BJ (cell line): Measurements from ENCODE around the gene THTPA. TPM values are rescaled to one million over a fixed set of nuclear protein-coding genes. Genes with fewer than 3 reads are reported as not detected.

Experiments
- CTCF ChIA-PET: fragments of 350-600 bp; formaldehyde crosslinking; extraction: SDS; loops from one replicate; lab custom pipeline; 2021; ENCODE audit warnings: antibody characterized with exemption, inconsistent platforms; lab: Yijun Ruan, JAX
- POLR2A ChIA-PET: fragments of 300-600 bp; sonication (Branson Sonifier 250); formaldehyde crosslinking; extraction: SDS; loops from one replicate; lab custom pipeline; 2021; ENCODE audit warnings: antibody characterized with exemption; lab: Charles Lee
- DNase-seq: peaks from one replicate; pipeline ENCODE4 v3.0.0-alpha.2; 2011; ENCODE audit warnings: low read depth
- H3K27me3 ChIP-seq: 2 replicates; pipeline ENCODE4 v1.6.0; 2011; ENCODE audit warnings: low read length; ENCODE audit not compliant: control insufficient read depth, insufficient read depth
- H3K36me3 ChIP-seq: 2 replicates; pipeline ENCODE4 v1.5.1; 2011; ENCODE audit warnings: low read length; ENCODE audit not compliant: control insufficient read depth, insufficient read depth
- H3K4me3 ChIP-seq: 2 replicates; pipeline ENCODE4 v1.5.1; 2011; ENCODE audit warnings: low read depth, mild to moderate bottlenecking, control low read depth, low read length
- polyA plus RNA-seq: library from polyadenylated mRNA; depleted of rRNA; stranded (reverse); fragments of >200 nt; gene quantifications from 2 replicates; pipeline ENCODE4 v1.2.3, GENCODE V29; 2011
- TF ChIP-seq, protein P1 (sequence below): IDR thresholded peaks from 2 replicates; pipeline ENCODE4 v1.5.1; 2011; ENCODE audit warnings: low read depth, mild to moderate bottlenecking, control low read depth, inconsistent platforms, low read length, moderate library complexity; ENCODE audit not compliant: insufficient read depth

The THTPA gene
- polyA plus RNA-seq, 1 experiment = 14.2 TPM

DNA sequence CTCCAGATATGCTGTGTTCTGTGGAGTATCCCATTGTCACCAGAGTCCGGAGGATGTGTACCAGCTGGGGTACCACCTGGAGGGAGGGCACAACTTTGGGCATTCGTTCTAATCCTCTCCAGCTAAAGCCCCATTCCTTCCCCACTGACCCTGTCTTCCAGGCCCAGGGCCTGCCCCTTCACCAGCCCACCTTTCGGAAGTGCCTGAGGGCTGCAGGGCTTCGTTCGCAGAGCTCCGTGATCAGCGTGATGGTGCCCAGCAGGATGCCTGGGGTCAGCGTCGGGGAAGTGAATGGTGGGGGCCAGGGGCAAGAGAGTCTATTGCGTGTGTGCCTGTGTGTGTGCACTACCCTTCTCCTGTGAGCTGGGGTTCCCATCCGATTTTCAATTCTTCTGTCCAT, 9.6 kb downstream of the THTPA start:
- CTCF ChIA-PET = interaction anchor here (16.8 kb wide), 1 partner anchor 88 kb away, joined by 479 read pairs; the partner anchor contains the start of gene NGDN
- TF ChIP-seq, protein P1, sequence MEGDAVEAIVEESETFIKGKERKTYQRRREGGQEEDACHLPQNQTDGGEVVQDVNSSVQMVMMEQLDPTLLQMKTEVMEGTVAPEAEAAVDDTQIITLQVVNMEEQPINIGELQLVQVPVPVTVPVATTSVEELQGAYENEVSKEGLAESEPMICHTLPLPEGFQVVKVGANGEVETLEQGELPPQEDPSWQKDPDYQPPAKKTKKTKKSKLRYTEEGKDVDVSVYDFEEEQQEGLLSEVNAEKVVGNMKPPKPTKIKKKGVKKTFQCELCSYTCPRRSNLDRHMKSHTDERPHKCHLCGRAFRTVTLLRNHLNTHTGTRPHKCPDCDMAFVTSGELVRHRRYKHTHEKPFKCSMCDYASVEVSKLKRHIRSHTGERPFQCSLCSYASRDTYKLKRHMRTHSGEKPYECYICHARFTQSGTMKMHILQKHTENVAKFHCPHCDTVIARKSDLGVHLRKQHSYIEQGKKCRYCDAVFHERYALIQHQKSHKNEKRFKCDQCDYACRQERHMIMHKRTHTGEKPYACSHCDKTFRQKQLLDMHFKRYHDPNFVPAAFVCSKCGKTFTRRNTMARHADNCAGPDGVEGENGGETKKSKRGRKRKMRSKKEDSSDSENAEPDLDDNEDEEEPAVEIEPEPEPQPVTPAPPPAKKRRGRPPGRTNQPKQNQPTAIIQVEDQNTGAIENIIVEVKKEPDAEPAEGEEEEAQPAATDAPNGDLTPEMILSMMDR = no peak
- Histone ChIP-seq H3K4me3 (no peak overlapping the region), H3K27me3 (no peaks in the 10 kb centered on the region), H3K36me3 (peaks cover 4% of the 10 kb centered on the region)
- POLR2A ChIA-PET = no interaction called here
- no peak for DNase-seq

DNA sequence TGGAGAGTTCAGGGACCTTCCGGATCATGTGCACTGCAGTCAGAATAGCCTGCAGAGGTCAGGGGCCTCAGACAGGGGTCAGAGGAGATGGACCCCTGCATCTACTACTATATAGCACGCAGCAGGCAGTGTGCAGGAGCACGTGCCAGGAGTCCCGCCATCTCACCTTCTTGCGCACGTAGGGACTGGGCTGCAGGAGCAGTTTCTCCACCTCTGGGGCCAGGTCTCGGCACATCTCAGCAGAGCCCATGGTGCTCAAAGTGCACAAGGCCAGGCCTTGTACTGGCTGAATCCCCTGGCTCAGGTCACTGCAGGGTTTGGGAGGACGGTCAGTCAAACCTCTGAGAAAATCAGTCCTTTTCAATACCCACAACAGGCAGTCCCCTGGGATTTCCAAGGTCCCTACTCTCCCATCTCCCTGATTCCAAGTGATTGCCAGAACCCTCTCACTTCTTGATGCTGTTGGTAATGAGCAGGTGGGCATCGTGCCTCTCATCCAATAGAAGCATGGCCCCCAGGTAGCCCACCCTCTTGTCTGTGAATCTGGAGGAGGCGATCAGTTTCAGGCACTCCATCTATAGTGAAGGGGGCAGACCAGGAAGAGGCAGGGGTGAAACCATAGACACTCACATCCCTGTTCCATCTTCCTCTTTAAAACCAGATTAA, 10.2 kb downstream of the THTPA start:
- H3K4me3 ChIP-seq = no peak overlapping the region
- H3K36me3 ChIP-seq = peaks cover 4% of the 10 kb centered on the region
- TF ChIP-seq, protein P1 = no peak
- POLR2A ChIA-PET = no interaction called here
- no peak for DNase-seq
- no peaks in the 10 kb centered on the region for H3K27me3 ChIP-seq
- CTCF ChIA-PET = interaction anchor here (1.4 to 16.8 kb wide), 2 partner anchors 89 to 344 kb away, joined by 3 to 479 read pairs; partner anchors contain the start of gene NGDN

DNA sequence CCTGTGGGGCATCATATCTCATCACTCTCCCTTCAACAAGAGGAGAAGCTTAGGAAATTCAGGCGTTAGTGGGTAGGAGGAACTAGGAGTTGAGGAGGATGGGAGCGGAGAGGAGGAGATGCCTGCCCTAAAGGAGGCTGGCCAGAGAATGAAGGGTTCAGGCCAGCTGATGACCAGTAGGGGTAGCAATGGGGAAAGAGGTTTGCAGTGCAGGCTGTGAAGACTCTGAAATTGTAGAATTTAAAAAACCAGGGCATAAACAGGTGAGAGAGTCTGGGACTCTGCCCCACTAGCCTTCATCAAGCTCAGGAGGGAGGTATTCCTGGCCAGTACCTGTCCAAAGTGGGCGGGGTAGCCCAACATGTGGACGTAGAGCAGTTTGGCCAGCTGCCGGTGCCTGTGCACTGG, 10.7 kb downstream of the THTPA start:
- ChIA-PET POLR2A (no interaction called here), CTCF (interaction anchor here (1.3 to 16.8 kb wide), 4 partner anchors 7 to 344 kb away, joined by 3 to 479 read pairs (median 4); partner anchors contain the start of gene NGDN)
- peaks cover 2% of the 10 kb centered on the region for H3K27me3 ChIP-seq
- H3K36me3 ChIP-seq = peaks cover 3% of the 10 kb centered on the region
- TF ChIP-seq, protein P1 = peak; percentile 37
- peak overlapping the region; percentile 52 for H3K4me3 ChIP-seq
- no peak for DNase-seq

DNA sequence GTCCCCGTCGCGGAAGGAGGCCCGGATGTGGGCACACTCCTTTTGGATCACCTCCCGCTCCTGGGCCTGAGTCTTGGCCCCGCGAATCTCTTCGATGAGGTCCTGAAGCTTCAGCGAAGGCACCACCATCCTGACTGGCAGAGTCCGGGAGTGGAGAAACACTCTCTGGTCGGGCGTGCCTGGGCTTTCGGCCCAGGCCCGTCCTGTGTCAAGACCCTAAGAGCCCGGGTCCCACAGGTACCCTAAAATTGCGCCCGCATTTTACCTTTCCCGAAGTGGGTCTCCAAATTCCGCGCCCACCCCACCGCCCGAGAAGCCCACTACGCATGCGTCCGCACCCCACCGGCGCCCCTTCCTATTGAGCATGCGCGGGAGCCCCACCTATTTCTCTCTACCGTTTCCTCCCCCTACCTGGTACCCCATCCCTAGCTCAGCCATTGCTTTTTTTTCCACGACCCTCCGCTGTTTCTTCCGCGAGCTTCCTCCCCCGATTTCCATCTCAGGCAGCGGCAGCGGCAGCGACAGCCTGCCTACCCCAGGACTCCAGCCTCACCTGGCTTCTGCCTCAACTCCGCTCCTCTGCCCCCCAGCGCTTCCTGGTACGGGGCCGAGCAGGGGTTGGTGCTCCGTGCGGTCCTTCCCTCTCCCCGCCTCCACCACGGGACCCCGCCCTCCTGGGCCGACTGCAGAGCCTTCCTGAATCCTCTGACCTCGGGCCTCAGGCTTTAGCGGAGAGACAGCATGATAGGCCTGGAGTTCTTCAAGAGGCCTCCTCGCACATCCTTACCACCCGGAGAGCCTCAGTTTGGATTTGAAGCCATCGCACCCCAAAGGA, 11.3 kb downstream of the THTPA start, which contains the start of gene AP1G2:
AP1G2 (minus strand) TSS at position 606 of the 835 bp plus-strand sequence; CDS start at position 129, 477 bp downstream.
- H3K27me3 ChIP-seq = peaks cover 4% of the 10 kb centered on the region
- peak within 1 kb of the TSS; percentile 52 for H3K4me3 ChIP-seq
- POLR2A ChIA-PET = no interaction called here
- H3K36me3 ChIP-seq = no peaks in the 10 kb centered on the region; the same call in 1 of the 2 replicates
- CTCF ChIA-PET = interaction anchor here (1.3 to 16.8 kb wide), 5 partner anchors 8 to 343 kb away, joined by 3 to 479 read pairs (median 5); partner anchors contain the start of gene NGDN
- DNase-seq = no peak
- TF ChIP-seq, protein P1 = no peak; the same call in 1 of the 2 replicates

DNA sequence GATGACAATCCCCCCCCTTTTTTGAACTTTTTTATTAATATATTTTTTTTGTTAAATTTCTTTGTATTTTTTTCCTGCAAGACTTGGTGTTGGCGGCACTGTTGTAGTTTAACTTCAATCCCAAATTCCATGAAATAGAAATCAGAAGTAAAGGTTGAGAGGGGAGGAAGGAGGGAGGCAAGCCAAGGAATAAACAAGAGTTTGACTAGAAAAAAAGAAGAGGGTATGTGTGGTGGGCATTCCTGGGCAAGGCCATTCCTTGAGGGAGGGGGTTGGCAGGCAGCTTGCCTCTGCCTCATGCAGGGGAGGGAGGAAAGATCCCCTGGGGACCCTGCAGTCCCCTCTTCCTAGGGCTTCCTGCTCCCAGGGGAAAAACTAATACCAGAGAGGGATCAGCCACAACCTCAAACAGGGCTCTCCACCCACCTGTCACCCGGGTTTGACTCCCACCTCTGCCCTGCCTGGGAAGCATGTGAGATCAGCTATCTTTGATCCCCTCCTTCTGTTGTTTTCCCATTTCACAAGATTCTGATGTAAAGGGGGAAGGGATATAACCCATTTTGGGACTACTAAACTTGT, 12.0 kb downstream of the THTPA start:
- no peaks in the 10 kb centered on the region; the same call in 1 of the 2 replicates for H3K36me3 ChIP-seq
- ChIA-PET CTCF (interaction anchor here (1.3 to 16.8 kb wide), 5 partner anchors 8 to 343 kb away, joined by 3 to 479 read pairs (median 5); partner anchors contain the start of gene NGDN), POLR2A (no interaction called here)
- TF ChIP-seq, protein P1 = no peak
- peak overlapping the region; percentile 52 for H3K4me3 ChIP-seq
- no peak for DNase-seq
- peaks cover 7% of the 10 kb centered on the region for H3K27me3 ChIP-seq
